Left forelimb (tissue), 1 donor: Measurements from ENCODE around the gene THSD7A.

Source experiments
- DNase-seq: peaks from one replicate; pipeline ENCODE4 v3.0.0-alpha.2; 2018; ENCODE audit warnings: low spot score

THSD7A gene

GRCh38 chr7:11810043-11810625 is 21.9 kb downstream of the THSD7A start:
- no peak for DNase-seq

- no peak for DNase-seq
Measured at GRCh38 chr7:11807000-11807399, 25.0 kb downstream of the THSD7A start.

- no peak for DNase-seq
Measured at GRCh38 chr7:11804621-11805020, 27.4 kb downstream of the THSD7A start.

GRCh38 chr7:11795231-11795630 is 36.8 kb downstream of the THSD7A start:
- no peak for DNase-seq

GRCh38 chr7:11792166-11792565 is 39.8 kb downstream of the THSD7A start:
- no peak for DNase-seq

- no peak for DNase-seq
Measured at GRCh38 chr7:11788568-11788967, 43.4 kb downstream of the THSD7A start.

GRCh38 chr7:11787534-11787933 is 44.5 kb downstream of the THSD7A start:
- no peak for DNase-seq

GRCh38 chr7:11786186-11786585 is 45.8 kb downstream of the THSD7A start:
- no peak for DNase-seq

GRCh38 chr7:11784769-11785536 is 47.0 kb downstream of the THSD7A start:
- no peak for DNase-seq

GRCh38 chr7:11779864-11780674 is 51.9 kb downstream of the THSD7A start:
- DNase-seq, result no peak

GRCh38 chr7:11776039-11776438 is 56.0 kb downstream of the THSD7A start:
- no peak for DNase-seq

GRCh38 chr7:11775401-11775800 is 56.6 kb downstream of the THSD7A start:
- DNase-seq, result no peak

GRCh38 chr7:11768263-11768662 is 63.7 kb downstream of the THSD7A start:
- DNase-seq, result no peak

GRCh38 chr7:11767148-11767547 is 64.8 kb downstream of the THSD7A start:
- no peak for DNase-seq

GRCh38 chr7:11760372-11760771 is 71.6 kb downstream of the THSD7A start:
- DNase-seq, result no peak

GRCh38 chr7:11758627-11759111 is 73.3 kb downstream of the THSD7A start:
- DNase-seq, result no peak

GRCh38 chr7:11757153-11757552 is 74.8 kb downstream of the THSD7A start:
- no peak for DNase-seq

GRCh38 chr7:11754933-11755332 is 77.1 kb downstream of the THSD7A start:
- DNase-seq, result no peak

- DNase-seq, result no peak
Measured at GRCh38 chr7:11754123-11754522, 77.9 kb downstream of the THSD7A start.

- no peak for DNase-seq
Measured at GRCh38 chr7:11753433-11753832, 78.6 kb downstream of the THSD7A start.

GRCh38 chr7:11751807-11752389 is 80.1 kb downstream of the THSD7A start:
- no peak for DNase-seq

GRCh38 chr7:11751315-11751714 is 80.7 kb downstream of the THSD7A start:
- DNase-seq, result no peak
